Choroid plexus epithelial cell (primary cell): ENCODE measurements around the gene HOXB1.

Source experiments
- DNase-seq: peaks from one replicate; pipeline ENCODE4 v3.0.0-alpha.2; 2010; ENCODE audit warnings: low read depth
- H3K4me3 ChIP-seq: 2 replicates; pipeline ENCODE4 v1.5.1; 2011; ENCODE audit warnings: low read depth, mild to moderate bottlenecking, control low read depth, low read length, moderate library complexity
- CTCF ChIP-seq: conservative IDR thresholded peaks from 2 replicates; pipeline ENCODE4 v1.5.1; 2011; ENCODE audit warnings: low read depth, mild to moderate bottlenecking, control low read depth, inconsistent platforms, low read length, moderate library complexity

Gene HOXB1

GRCh38 chr17:48529683-48530009 is 1.2 kb downstream of the HOXB1 start:
- no peak for TF ChIP-seq CTCF
- DNase-seq = no peak
- no peak overlapping the region for H3K4me3 ChIP-seq

GRCh38 chr17:48528936-48529682 is 1.7 kb downstream of the HOXB1 start:
- no peak for DNase-seq
- TF ChIP-seq CTCF = no peak
- no peak overlapping the region for H3K4me3 ChIP-seq

GRCh38 chr17:48528153-48528935 is 2.5 kb downstream of the HOXB1 start:
- DNase-seq = no peak
- no peak overlapping the region for H3K4me3 ChIP-seq
- TF ChIP-seq CTCF = no peak

- H3K4me3 ChIP-seq = no peak overlapping the region
- no peak for DNase-seq
- no peak for TF ChIP-seq CTCF
Measured at GRCh38 chr17:48527547-48527932, 3.3 kb downstream of the HOXB1 start.

- no peak overlapping the region for H3K4me3 ChIP-seq
- no peak for TF ChIP-seq CTCF
- DNase-seq = no peak
Measured at GRCh38 chr17:48526608-48527546, 3.9 kb downstream of the HOXB1 start.

GRCh38 chr17:48523010-48523409 is 7.8 kb downstream of the HOXB1 start:
- TF ChIP-seq CTCF = peak; percentile 2
- no peak for DNase-seq
- no peak overlapping the region for H3K4me3 ChIP-seq
